ENCODE measurements around the gene FCMR.

Gene FCMR, protein sequence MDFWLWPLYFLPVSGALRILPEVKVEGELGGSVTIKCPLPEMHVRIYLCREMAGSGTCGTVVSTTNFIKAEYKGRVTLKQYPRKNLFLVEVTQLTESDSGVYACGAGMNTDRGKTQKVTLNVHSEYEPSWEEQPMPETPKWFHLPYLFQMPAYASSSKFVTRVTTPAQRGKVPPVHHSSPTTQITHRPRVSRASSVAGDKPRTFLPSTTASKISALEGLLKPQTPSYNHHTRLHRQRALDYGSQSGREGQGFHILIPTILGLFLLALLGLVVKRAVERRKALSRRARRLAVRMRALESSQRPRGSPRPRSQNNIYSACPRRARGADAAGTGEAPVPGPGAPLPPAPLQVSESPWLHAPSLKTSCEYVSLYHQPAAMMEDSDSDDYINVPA

DNA sequence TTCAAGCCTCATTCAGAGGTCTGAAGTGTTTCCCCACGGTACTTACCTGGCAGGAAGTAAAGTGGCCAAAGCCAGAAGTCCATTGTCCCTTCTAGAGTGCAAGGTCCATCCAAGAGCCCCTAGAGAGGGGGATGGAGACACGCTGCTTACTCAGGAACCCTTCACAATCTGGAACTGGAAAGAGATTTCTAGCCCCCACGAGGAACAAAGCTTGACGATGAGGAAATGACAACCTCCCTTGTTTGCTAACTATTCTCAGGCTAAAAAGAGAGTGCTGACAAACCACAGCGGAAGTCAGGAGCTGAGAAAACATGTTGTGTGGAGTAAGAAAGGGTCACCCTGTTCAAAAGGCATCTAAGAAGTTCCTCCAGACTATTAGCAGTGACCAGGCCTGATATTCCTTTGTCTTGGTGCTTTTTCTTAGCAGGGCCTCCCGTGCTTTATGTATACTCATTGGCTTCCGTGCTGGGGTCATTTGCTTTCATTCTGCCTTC lies at the start of gene FCMR:
Gene FCMR, minus strand, starts transcription at position 170 of the 494 bp plus-strand sequence. Its CDS starts 87 bp downstream, at position 83.
- DNase-seq (ENCODE audit: insufficient read length, low spot score) (no peak), FAIRE-seq (no peak)
- TF ChIP-seq POLR2A (IDR thresholded peaks at IDR 0.05; ENCODE audit: low read depth, low read length): no peak

DNA sequence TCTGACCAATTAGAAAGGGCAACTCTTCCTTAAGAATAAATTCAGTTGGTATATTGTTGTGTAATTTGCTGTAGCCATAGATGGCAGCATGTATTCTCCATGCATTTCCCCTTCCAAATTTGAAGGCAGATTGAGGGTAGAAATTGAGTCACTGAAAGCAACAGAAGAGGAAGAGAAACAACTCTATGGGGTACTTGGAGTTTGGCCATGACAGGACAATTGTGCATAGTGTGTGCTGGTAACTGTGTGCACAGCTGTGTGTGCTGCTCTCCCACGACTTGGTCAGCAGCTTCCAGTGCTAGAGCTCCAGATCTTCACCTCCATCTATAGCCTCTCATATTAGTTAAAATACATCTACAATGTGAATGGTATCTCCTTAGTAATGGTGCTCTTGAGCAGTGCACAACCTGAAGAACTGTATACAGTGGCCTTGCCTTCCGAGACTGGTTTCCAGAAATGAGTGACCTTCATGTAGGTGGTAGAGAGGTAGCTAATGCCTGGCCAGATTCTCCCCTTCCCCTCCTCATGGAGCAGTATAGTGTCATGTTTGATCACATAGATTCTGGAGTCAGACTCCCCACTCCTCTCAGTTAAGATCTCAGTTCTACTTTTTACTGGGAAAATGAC lies 49.4 kb upstream of the FCMR start:
- no peak for TF ChIP-seq POLR2A (IDR thresholded peaks at IDR 0.05; ENCODE audit: low read depth, low read length)
- DNase-seq (ENCODE audit: insufficient read length, low spot score): no peak
- no peak for FAIRE-seq

DNA sequence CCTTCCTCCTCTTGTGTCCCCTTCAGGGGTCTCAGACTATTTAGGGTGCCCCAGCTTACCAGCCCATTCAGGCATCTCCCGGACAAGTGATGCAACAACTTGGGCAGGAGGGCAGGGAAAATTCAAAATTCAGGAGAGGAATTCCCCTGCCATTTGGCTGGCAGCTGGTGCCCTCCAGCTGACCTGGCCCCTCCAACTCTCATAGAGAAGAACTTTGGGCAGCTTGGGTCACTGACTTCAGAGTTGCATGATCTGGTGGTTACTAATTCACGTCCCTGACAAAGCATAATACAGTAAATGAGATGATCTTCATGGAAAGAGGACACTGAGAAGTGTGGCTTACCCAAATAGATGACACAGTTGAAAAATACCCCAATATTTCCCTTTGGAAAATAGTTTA lies 48.7 kb upstream of the FCMR start, which contains the start of gene FCAMR:
Gene FCAMR, minus strand, starts transcription at position 15 of the 400 bp plus-strand sequence. CDS start 335 bp downstream, outside the sequence.
- TF ChIP-seq POLR2A (IDR thresholded peaks at IDR 0.05; ENCODE audit: low read depth, low read length): no peak
- DNase-seq (ENCODE audit: insufficient read length, low spot score) (no peak), FAIRE-seq (no peak)

DNA sequence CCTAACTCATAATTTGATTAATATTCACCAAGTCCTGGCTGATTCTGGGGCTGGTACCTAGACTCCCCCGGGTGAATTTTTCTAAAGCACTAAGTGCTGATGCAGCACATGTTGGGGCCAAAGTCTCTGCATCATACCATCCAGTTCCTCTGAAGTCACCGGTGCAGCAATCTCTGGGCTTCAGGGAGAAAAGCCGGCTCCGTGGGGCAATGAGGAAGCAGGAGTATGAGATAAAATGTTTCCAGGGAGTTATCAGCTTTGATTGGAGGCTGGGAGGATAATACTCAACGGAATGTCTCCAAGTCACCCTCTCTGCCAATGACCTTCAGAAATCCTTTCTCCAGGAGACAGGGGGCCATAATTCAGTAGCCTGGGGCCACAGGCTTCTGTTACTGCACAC lies 47.3 kb upstream of the FCMR start:
- DNase-seq (ENCODE audit: insufficient read length, low spot score): no peak
- FAIRE-seq: no peak
- no peak for TF ChIP-seq POLR2A (IDR thresholded peaks at IDR 0.05; ENCODE audit: low read depth, low read length)

DNA sequence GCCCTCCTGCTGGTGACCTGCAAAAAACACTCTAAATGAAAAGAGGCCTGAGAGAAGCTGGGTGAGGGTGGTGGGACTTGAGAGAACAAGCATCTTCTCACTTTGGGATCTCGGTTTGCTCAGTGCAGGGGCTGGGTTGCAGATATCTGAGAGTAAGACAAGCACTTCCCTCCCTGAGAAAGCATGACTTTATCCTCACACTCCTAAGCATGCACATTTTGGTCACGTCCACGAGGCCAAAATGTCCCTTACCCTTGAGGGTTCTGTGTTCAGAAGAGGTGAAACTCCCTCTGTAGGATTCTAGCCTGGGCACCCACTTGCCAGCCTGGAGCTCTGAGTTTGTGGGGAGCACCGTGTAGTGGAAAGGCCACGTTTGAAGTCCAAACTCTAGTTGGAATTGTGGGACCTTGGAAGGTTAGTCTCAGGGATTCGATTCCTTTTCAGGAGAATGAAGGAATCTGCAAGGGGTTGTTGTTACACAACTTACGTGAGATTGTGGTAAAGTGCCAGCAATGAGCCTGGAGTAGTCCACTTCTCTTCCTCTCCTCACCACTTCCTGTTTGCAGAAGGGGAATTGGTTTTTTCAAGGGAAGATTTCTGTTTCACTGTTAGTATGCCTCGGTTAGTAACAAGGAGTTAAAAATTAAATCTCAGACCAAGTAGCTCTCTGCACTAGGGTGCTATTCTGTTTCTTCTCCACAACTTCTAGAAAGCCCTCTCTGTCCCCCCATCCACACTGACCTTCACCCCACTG lies 45.5 kb upstream of the FCMR start:
- TF ChIP-seq POLR2A (IDR thresholded peaks at IDR 0.05; ENCODE audit: low read depth, low read length): no peak
- FAIRE-seq: no peak
- no peak for DNase-seq (ENCODE audit: insufficient read length, low spot score)

DNA sequence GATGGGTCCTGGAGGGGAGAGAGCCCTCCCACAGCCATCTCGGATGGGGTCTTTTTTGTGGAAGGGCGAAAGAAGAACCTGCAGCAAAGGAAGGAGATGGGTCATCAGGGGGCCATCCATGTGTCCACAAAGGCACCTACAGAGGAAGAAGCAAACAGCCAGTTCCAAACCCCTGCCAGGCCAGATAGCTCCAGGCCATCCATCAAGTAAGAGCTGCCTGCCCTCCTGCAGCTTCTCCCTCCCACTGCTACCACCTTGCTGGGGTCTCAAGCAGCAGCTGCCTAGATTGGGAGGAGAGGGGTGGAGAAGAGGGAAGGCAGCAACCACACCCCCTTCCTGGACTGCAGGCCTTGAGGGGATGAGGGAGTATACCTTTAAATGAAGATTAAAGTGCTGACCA lies 44.0 kb upstream of the FCMR start:
- TF ChIP-seq POLR2A (IDR thresholded peaks at IDR 0.05; ENCODE audit: low read depth, low read length): no peak
- DNase-seq (ENCODE audit: insufficient read length, low spot score) (no peak), FAIRE-seq (no peak)

DNA sequence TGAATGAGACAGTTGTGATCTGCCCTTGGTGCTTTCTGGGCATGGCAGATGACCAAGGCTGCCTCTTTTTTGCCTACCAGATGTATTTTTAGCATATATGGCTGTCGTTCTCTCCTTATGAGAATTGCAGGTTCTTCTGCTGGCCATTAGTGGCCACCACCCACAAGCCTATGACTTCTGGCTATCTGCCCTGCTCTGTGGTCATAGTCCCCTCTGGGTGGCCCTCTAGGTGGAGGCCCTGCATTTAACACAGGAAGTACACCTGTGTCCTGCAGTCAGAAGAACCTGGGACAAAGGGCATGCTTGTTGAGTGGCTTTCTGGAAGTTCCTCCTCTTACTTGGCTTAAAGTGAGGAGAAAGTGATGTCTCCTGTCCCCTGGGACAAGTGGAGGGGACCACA lies 42.0 kb upstream of the FCMR start:
- no peak for TF ChIP-seq POLR2A (IDR thresholded peaks at IDR 0.05; ENCODE audit: low read depth, low read length)
- DNase-seq (ENCODE audit: insufficient read length, low spot score) (no peak), FAIRE-seq (no peak)

DNA sequence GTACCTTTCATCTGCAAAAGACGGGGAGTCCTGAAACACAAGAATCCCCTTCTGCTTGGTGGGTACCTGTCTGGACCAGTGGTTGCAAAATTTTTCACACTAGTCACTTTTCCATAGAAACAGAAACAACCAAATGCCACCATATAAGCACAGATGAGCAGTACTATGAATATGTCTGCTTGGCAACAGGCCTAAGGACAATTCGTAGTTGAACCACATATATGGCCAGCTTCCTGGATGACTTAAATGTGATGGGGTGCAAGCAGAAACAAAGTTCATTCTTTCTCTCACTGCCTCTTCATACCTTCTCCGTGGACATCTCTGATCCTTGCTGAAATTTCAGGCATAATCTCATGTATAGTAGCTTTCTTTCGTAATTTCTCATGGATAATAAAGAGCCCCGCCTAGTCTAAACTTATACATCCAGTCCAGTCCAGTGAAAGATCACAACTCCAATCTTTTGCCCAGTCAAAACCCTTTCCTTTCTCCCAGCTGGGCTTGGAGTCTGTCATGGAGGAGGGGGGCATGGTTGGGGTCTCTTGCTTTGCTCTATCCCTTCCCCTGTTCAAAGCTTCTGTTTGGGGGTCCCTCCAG lies 41.5 kb upstream of the FCMR start:
- no peak for TF ChIP-seq POLR2A (IDR thresholded peaks at IDR 0.05; ENCODE audit: low read depth, low read length)
- FAIRE-seq (no peak), DNase-seq (ENCODE audit: insufficient read length, low spot score) (no peak)

DNA sequence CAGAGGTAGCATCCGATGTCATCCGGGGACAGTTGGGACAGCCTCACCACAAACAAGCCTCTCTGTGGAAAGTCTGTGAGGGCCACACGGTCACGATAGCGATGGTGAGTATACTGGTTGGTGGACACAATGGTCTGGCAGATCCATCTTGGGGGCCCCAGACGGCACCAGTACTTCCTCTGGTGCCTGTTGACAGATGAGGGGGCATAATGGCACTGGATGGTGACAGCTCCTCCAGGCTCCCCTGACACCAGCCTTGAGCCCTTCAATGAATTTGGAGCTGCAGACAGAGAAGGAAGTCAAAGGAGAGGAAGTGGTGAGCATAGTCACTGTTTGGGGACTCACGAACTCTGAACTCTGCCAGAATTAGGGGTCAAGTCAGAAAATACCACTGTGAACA lies 40.5 kb upstream of the FCMR start:
- DNase-seq (ENCODE audit: insufficient read length, low spot score) (no peak), FAIRE-seq (no peak)
- no peak for TF ChIP-seq POLR2A (IDR thresholded peaks at IDR 0.05; ENCODE audit: low read depth, low read length)

DNA sequence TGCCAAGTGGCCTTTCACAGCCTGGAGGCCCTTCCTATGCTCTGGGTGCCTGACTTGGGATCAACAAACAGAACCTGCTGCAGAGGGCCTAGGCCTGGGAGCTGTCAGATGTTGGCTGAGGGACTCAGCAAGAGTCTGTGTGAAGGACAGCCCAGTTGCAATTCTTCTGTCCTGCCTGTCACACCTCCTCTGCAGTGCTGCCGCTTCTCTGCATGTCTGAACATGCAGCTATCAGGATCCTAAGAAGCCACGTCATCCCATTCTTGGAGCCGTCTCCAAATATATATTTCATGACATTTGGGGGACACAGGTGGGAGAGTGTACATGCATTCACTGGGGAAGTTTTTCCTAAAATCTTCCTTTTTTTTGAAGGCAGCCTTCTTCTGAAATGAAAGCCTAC lies 39.9 kb upstream of the FCMR start:
- FAIRE-seq (no peak), DNase-seq (ENCODE audit: insufficient read length, low spot score) (no peak)
- TF ChIP-seq POLR2A (IDR thresholded peaks at IDR 0.05; ENCODE audit: low read depth, low read length): no peak

DNA sequence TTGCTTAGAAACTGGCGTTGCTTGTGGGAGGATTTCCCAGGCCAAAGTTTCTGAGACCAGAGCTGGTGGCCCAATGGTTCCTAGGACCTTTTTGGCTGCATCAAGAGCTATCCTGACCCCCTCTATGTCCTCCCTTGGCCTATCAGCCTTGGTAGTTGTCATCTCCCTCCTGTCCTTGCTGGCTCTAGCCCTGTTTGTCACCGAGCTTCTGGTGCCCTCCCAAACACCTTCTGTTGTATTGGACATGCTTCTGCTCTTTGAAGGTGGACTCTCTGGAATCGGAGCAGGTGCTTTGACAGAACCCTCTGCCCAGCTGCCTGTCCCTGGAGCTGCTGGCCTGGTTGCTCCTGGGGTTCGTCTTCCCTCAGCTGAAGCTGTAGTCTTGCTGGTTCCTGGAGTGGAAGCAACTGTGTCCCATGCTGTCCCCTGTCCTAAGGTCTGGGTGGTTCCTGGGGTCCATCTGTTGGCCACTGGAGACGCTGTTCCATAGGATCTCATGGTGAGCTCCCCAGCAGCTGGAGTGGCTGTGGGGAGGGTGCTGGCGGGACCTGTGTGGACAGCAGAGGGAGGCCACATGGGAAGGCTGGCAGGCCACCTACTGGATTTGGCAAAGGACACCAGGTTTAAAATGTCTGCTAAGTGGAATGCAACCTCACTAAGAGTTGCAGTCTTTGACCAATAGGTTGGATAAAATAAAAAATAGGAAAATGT lies 39.1 kb upstream of the FCMR start:
- TF ChIP-seq POLR2A (IDR thresholded peaks at IDR 0.05; ENCODE audit: low read depth, low read length): no peak
- DNase-seq (ENCODE audit: insufficient read length, low spot score) (no peak), FAIRE-seq (no peak)

DNA sequence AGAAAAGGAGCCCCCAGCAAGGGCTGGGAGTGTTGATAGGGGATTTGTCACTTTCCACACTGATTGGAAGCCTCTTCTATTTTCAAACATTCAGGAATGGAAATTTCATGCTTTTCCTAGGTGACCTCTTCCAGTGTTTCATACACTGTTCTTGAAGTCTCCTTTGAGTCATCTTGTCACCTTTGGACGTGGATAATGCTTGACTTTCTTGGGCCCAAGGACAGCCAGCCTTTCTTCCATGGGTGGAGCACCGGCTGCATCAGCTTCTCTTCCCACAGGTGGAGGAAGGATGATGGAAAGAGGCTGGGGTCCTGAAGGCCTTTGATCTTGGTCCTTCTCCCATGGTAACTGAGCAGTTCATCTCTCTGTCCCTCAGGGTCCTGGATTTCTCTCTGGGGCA lies 36.4 kb upstream of the FCMR start:
- DNase-seq (ENCODE audit: insufficient read length, low spot score) (no peak), FAIRE-seq (no peak)
- no peak for TF ChIP-seq POLR2A (IDR thresholded peaks at IDR 0.05; ENCODE audit: low read depth, low read length)

DNA sequence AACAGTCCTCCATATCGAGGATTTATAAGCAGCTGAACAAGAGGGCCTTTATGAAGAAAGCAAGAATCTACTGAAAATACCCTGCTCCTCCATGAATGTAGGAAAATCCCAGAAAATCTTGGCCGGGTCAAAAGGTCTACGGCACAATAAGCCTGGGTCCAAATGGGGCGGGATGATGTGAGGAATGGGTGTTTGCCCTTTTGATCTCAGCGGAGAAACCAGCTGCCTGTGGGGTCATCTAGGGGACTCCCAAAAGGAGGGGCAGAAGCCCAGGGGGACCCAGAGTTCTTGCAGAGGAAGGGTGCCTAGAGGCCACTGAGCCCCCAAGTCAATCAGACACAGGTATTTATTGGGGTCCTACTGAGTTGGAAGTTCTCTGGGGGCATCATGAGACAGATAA lies 35.9 kb upstream of the FCMR start:
- FAIRE-seq (no peak), DNase-seq (ENCODE audit: insufficient read length, low spot score) (no peak)
- TF ChIP-seq POLR2A (IDR thresholded peaks at IDR 0.05; ENCODE audit: low read depth, low read length): no peak

Data from H54 (cell line).